IMR-90 (cell line): ENCODE measurements around the gene ARHGAP24. TPM values are rescaled to one million over a fixed set of nuclear protein-coding genes. Genes with fewer than 3 reads are reported as not detected.

Experiments
- ATAC-seq: fragments of 200-7000 bp; cut with Tn5 transposase; 2 replicates; pipeline ENCODE4 v1.9.1; 2020; ENCODE audit warnings: low read depth, mild to moderate bottlenecking, moderate library complexity
- BruUV-seq: library from RNA; stranded (reverse); fragments of 400-500 nt; replicated peaks from 2 replicates; lab custom pipeline; 2021; lab: Mats Ljungman, UMichigan
- CTCF ChIA-PET: fragments of 300-600 bp; formaldehyde crosslinking; extraction: SDS; loops from one replicate; lab custom pipeline; 2021; ENCODE audit warnings: antibody characterized with exemption; lab: Yijun Ruan, JAX
- POLR2A ChIA-PET: fragments of 300-600 bp; sonication (Branson Sonifier 250); formaldehyde crosslinking; loops from one replicate; lab custom pipeline; 2022; ENCODE audit warnings: antibody characterized with exemption; ENCODE audit not compliant: unreplicated experiment; lab: Charles Lee
- DNase-seq: peaks from one replicate; pipeline ENCODE4 v3.0.0; 2013
- H2AFZ ChIP-seq: replicated peaks from 2 replicates; pipeline ENCODE3; 2013; ENCODE audit warnings: low read length, mild to moderate bottlenecking; ENCODE audit not compliant: poor library complexity
- H2AK5ac ChIP-seq: 2 replicates; pipeline ENCODE4 v1.6.1; 2013; ENCODE audit warnings: low read depth, low read length, inconsistent platforms
- H2AK9ac ChIP-seq: replicated peaks from 2 replicates; pipeline ENCODE3; 2013; ENCODE audit warnings: mild to moderate bottlenecking, low read depth, low read length, moderate library complexity; ENCODE audit not compliant: poor library complexity
- H2BK120ac ChIP-seq: 2 replicates; pipeline ENCODE4 v1.6.1; 2013; ENCODE audit warnings: low read depth, low read length, inconsistent platforms
- H2BK15ac ChIP-seq: 3 replicates; pipeline ENCODE4 v1.6.1; 2013; ENCODE audit warnings: low read depth, low read length, inconsistent platforms
- H2BK20ac ChIP-seq: 2 replicates; pipeline ENCODE4 v1.6.1; 2013; ENCODE audit warnings: low read depth, mild to moderate bottlenecking, inconsistent platforms, low read length, moderate library complexity
- H2BK5ac ChIP-seq: 2 replicates; pipeline ENCODE4 v1.6.1; 2013; ENCODE audit warnings: mild to moderate bottlenecking, low read depth, low read length, inconsistent platforms; ENCODE audit not compliant: poor library complexity, severe bottlenecking
- H3K14ac ChIP-seq: replicated peaks from 2 replicates; pipeline ENCODE4 v1.6.1; 2013; ENCODE audit warnings: low read depth, low read length, inconsistent platforms
- H3K18ac ChIP-seq: 2 replicates; pipeline ENCODE4 v1.6.1; 2013; ENCODE audit warnings: low read depth, low read length, control low read depth
- H3K23ac ChIP-seq: 2 replicates; pipeline ENCODE4 v1.6.1; 2013; ENCODE audit warnings: low read depth, low read length, inconsistent platforms
- H3K27ac ChIP-seq: 2 replicates; pipeline ENCODE4 v1.5.1; 2013; ENCODE audit warnings: mild to moderate bottlenecking, control low read depth, low read length; ENCODE audit not compliant: insufficient read depth
- H3K27me3 ChIP-seq: 2 replicates; pipeline ENCODE4 v1.6.1; 2013; ENCODE audit warnings: low read length; ENCODE audit not compliant: control insufficient read depth, insufficient read depth
- H3K36me3 ChIP-seq: 2 replicates; pipeline ENCODE4 v1.6.1; 2013; ENCODE audit warnings: low read length, mixed read lengths; ENCODE audit not compliant: control insufficient read depth, insufficient read depth
- H3K4ac ChIP-seq: 2 replicates; pipeline ENCODE4 v1.6.1; 2013; ENCODE audit warnings: low read depth, low read length, inconsistent platforms
- H3K4me1 ChIP-seq: 2 replicates; pipeline ENCODE4 v1.6.1; 2013; ENCODE audit warnings: low read length, mixed read lengths; ENCODE audit not compliant: control insufficient read depth, insufficient read depth
- H3K4me2 ChIP-seq: 2 replicates; pipeline ENCODE4 v1.6.1; 2013; ENCODE audit warnings: low read depth, mild to moderate bottlenecking, control low read depth, low read length, moderate library complexity
- H3K4me3 ChIP-seq: 2 replicates; pipeline ENCODE4 v1.5.1; 2013; ENCODE audit warnings: low read depth, mild to moderate bottlenecking, control low read depth, low read length, moderate library complexity; ENCODE audit not compliant: insufficient read depth
- H3K56ac ChIP-seq: 2 replicates; pipeline ENCODE4 v1.6.1; 2013; ENCODE audit warnings: low read length, inconsistent platforms; ENCODE audit not compliant: insufficient read depth; ENCODE audit errors: extremely low read depth
- H3K79me1 ChIP-seq, 2 experiments: 2 replicates each; pipeline ENCODE4 v1.6.1; 2013; ENCODE audit warnings: low read length in 2 of 2, inconsistent platforms in 1 of 2, low read depth in 1 of 2
- H3K9ac ChIP-seq: 2 replicates; pipeline ENCODE4 v1.6.1; 2013; ENCODE audit warnings: low read depth, low read length, control low read depth
- H3K9me1 ChIP-seq: 2 replicates; pipeline ENCODE4 v1.6.1; 2013; ENCODE audit warnings: low read length, inconsistent platforms; ENCODE audit not compliant: insufficient read depth
- H3K9me3 ChIP-seq: 2 replicates; pipeline ENCODE4 v1.6.1; 2013; ENCODE audit warnings: low read length; ENCODE audit not compliant: control insufficient read depth, insufficient read depth
- H4K20me1 ChIP-seq: 2 replicates; pipeline ENCODE4 v1.6.1; 2013; ENCODE audit warnings: low read length, inconsistent platforms; ENCODE audit not compliant: insufficient read depth
- H4K5ac ChIP-seq: 2 replicates; pipeline ENCODE4 v1.6.1; 2013; ENCODE audit warnings: mild to moderate bottlenecking, low read depth, low read length, control low read depth
- H4K8ac ChIP-seq, 2 experiments: 2 replicates each; pipeline ENCODE4 v1.6.1; 2013; ENCODE audit warnings: low read depth in 2 of 2, low read length in 2 of 2, control low read depth in 1 of 2, inconsistent platforms in 1 of 2
- H4K91ac ChIP-seq: 2 replicates; pipeline ENCODE4 v1.6.1; 2013; ENCODE audit warnings: low read depth, low read length, inconsistent platforms; ENCODE audit not compliant: insufficient read depth
- USF2 ChIP-seq: fragments of 150-350 bp; IDR thresholded peaks from 2 replicates; pipeline ENCODE4 v1.6.1; 2017; ENCODE audit warnings: mild to moderate bottlenecking, antibody characterized with exemption, low read length, low read depth
- WGBS, 2 experiments: methylation state at CpG; one replicate each; pipeline versions ENCODE4 v1.1.5 to v1.1.7; 2013; ENCODE audit warnings: missing lambda C conversion rate in 2 of 2; ENCODE audit not compliant: insufficient read length in 1 of 2; ENCODE audit errors: extremely low coverage in 2 of 2; 5-methylcytosine and 5-hydroxymethylcytosine counted together
- dilution Hi-C: fragments of 300-500 bp; cut with HindIII; formaldehyde crosslinking; loops from one replicate; pipeline ENCODE4 v1.14.3; 2018; ENCODE audit warnings: low sequenced_read_pairs; ENCODE audit not compliant: unreplicated experiment
- in situ Hi-C: fragments of 300-500 bp; cut with MboI; formaldehyde crosslinking; loops from 3 replicates; pipeline ENCODE4 v1.14.3; 2019; ENCODE audit warnings: low sequenced_read_pairs, inconsistent platforms, mixed read lengths
- intact Hi-C: fragments of 100-400 bp; cut with micrococcal nuclease; formaldehyde crosslinking; loops from 2 replicates; pipeline ENCODE4 v1.10.0; 2022
- polyA plus RNA-seq, 3 experiments: library from polyadenylated mRNA; depleted of rRNA; stranded (reverse); fragments of >200 nt; gene quantifications; 2 replicates each; pipeline ENCODE4 v1.2.3, GENCODE V29; 2012; ENCODE audit warnings: low replicate concordance in 1 of 3
- total RNA-seq: library from RNA; depleted of rRNA; stranded (reverse); fragments of >200 nt; gene quantifications from 2 replicates; pipeline ENCODE4 v1.2.3, GENCODE V29; 2012

ARHGAP24 gene
- total and polyA plus RNA-seq, 2 of the 4 experiments (the other 2 are of a cell fraction), result 11.9 to 24.0 TPM

GRCh38 chr4:85512446-85513205 lies 37.7 kb downstream of the ARHGAP24 start:
- H3K14ac ChIP-seq, result no peak overlapping the region
- H3K27ac ChIP-seq, result no peak overlapping the region
- H4K5ac ChIP-seq, result no peak overlapping the region
- H3K27me3 ChIP-seq, result no peaks in the 10 kb centered on the region; the same call in 1 of the 2 replicates
- in situ Hi-C loops (no loop called here), intact Hi-C loops (no loop called here), dilution Hi-C loops (no loop called here)
- H2BK15ac ChIP-seq, result no peak overlapping the region
- H2BK5ac ChIP-seq, result no peak overlapping the region
- ChIA-PET CTCF (interaction anchor here (0.6 kb wide), 1 partner anchor 268 kb away, joined by 3 read pairs; no protein-coding TSS in a partner anchor), POLR2A (no interaction called here)
- no peak overlapping the region for H2AK9ac ChIP-seq
- H2BK20ac ChIP-seq, result no peak overlapping the region
- H2BK120ac ChIP-seq, result no peak overlapping the region
- H3K79me1 ChIP-seq, result no peaks in the 10 kb centered on the region
- H3K4me2 ChIP-seq, result no peak overlapping the region
- no peak overlapping the region for H3K9ac ChIP-seq
- H4K8ac ChIP-seq, result no peak overlapping the region
- no peaks in the 10 kb centered on the region for H3K4me1 ChIP-seq
- no peak for DNase-seq
- no peak overlapping the region for H2AFZ ChIP-seq
- no peak overlapping the region for H3K56ac ChIP-seq
- no peaks in the 10 kb centered on the region for H3K36me3 ChIP-seq
- no peak overlapping the region for H3K23ac ChIP-seq
- H3K9me1 ChIP-seq, result no peaks in the 10 kb centered on the region; the same call in 1 of the 2 replicates
- no peaks in the 10 kb centered on the region for H3K9me3 ChIP-seq
- no peak for ATAC-seq
- no peak overlapping the region for H3K4ac ChIP-seq
- no peak overlapping the region for H2AK5ac ChIP-seq
- H3K4me3 ChIP-seq, result no peak overlapping the region
- no TSS peak for BruUV-seq
- no peaks in the 10 kb centered on the region for H4K20me1 ChIP-seq
- no peak for TF ChIP-seq USF2
- no peak overlapping the region for H4K91ac ChIP-seq
- no peak overlapping the region for H3K18ac ChIP-seq
- no CpG with 5 or more reads among the region's 2 CpGs for WGBS, 2 experiments
